Inflammatory macrophage treated with lipopolysaccharide for 1 hour (primary cell): ENCODE results near the gene PDE6G.
A peak's percentile ranks its signal among the peaks of the same experiment; 100 is the strongest.

ENCODE experiments used
- DNase-seq, 2 donors: peaks; one replicate each; pipeline ENCODE4 v3.0.0-alpha.2; 2020 to 2022

PDE6G gene

DNA sequence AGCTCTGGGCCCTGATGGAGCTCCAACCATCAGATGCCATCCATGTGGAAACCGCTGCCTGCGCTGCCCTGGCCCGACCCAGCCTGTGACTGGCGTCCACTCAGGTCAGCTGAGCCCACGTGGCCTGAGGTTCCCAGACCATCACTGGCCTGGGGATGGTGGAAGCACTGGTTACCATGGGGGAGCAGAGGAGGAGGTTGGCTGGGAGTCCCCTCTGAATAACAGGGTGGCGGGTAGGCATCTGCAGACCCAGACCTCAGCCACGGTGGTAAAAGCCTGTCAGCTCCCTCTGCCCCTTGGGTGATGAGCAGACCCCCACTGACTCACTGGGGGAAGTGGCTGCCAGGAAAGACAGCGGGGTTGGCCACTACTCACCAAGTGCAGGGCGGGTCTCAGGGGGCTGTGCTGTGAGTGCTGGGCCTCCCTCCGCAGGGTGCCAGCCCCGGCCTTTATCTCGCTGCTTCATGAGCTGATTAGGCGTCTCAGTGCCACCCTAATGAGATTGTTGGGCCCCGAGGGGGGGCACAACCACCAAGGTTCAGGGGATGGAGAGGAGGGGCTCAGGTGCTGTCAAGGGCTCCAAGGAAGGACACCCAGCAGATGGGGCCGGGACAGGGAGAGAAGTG is at the start of gene PDE6G:
Gene PDE6G (minus strand): TSS at position 425 of the 626 bp plus-strand sequence. CDS start 3,237 bp downstream, outside the sequence.
- no peak for DNase-seq

DNA sequence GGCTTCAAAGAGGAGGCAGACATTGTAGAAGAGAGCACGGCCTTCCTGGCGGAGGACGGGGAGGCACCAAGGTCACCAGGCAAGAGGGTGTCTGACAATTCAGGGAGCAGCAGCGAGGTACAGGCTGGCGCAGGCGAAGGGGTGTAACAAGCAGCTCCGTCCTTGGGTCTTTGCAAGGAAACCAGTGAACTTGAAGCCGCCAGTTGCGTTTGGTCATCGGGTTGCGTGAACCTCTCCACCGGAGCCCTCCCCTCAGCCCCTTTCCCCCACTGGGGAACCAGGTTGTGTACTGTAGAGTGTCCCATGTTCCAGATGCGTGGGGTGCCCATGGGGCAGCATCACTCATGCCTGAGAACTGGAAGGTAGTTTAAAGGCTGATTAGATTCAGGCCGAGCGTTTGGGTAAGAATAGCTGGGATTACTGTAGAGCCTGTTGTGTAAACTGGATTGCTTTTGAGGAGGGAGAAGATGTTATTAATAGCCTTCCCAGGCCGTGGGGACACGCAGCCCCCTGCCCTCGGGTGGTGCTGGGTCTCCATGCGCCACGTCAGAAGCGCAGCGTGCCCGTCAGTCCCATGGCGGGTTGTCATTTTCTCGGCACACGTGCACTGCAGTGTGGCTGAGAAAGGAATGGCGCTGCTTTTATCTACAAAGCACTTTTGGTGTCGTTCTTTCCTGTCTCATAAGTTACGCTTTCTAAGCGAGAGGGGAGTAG is 49.3 kb upstream of the PDE6G start:
- no peak for DNase-seq

DNA sequence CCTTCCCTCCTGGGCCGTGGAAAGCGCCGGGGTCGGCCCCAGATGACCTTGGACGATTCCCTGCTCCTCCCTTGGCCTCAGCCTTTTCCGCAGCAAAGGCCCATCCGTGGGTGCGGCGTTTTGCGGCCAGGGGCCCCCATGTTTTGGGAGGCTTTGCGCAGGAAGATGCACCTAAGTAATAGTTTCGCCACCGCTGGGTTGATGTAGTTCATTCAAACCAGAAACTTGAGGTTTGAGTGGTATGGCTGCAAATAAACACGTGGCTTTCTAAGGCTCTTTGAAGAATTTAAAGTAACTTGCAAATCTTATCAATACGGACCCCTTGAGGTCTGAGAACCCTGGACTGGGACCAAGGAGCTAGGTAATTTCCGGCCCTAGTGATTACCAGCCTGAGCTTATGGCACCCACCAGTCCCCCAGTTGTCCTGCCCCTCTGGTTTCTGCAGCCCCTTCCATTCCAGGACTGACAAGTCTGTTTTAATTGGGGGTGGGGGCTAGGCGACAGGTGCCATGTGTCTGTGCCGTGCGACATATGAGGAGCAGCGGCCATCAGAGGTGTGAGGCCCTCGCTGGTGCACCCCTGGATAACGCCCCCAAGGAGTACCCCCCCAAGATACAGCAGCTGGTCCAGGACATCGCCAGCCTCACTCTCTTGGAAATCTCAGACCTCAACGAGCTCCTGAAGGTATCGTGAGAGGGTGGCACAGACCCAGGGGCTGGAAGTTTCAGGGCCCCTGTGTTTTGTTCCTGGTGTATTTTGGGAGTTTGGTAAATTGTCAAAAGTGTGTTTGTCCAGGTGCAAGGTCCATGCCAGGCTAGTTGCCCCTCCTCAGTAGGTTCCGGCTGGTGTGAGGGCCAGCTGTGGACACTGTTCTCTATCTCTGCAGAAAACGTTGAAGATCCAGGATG is 47.7 kb upstream of the PDE6G start:
- no peak for DNase-seq

DNA sequence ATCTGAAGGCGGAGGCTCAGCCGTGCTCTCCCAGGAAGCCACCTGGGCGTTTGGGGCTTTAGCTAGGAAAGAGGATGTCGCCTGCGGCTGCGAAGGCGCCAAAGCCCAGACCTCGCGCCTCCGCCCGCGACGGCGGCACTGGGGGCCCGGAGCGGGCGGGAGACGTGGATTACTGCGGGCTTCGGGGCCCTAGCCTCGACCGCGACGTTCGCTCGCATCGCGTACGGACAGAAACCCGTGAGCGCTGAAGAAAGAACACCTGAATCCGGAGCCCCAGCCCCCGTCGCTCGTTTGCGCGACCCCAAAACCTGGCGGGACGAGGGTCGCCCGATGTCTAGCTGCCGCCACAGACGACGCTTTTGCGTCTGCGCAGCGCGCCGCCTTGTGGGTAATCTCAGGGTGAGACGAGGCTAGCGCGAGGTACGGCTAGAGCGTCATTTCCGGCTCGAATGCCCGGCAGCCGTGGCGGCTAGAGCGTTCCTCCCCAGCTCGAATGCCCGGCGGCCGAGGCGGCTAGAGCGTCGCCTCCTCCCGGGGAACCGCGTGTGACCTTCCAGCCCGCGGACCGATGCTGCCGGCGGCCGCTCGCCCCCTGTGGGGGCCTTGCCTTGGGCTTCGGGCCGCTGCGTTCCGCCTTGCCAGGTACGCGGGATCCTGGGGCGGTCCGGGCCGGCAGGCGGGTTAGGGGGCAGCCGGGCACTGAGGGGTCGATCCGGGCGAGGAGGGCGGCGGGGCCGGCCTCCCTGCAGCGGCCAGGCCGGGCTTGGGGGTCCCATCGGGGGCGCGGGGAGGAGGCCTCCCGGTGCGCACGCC is 46.8 kb upstream of the PDE6G start, which contains the start of gene MRPL12:
Gene MRPL12 (plus strand): TSS at position 434 of the 813 bp plus-strand sequence. CDS start 135 bp downstream, at position 569.
- DNase-seq = peak; percentile 84 to 95

DNA sequence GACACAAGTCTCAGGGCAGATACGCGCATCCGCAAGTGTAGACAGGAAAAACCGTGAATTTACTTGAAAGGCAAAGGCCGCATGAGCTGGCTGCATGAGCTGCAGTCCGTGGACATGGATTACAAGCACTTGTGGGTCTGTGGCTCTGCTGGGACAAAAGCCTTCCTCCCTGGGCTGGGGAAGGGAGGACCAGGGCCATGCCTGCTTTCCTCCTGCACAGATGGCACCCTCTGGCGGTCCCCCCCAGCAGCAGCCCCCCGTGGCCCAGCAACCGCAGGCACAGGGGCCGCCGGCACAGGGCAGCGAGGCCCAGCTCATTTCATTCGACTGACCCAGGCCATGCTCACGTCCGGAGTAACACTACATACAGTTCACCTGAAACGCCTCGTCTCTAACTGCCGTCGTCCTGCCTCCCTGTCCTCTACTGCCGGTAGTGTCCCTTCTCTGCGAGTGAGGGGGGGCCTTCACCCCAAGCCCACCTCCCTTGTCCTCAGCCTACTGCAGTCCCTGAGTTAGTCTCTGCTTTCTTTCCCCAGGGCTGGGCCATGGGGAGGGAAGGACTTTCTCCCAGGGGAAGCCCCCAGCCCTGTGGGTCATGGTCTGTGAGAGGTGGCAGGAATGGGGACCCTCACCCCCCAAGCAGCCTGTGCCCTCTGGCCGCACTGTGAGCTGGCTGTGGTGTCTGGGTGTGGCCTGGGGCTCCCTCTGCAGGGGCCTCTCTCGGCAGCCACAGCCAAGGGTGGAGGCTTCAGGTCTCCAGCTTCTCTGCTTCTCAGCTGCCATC is 45.1 kb upstream of the PDE6G start:
- no peak for DNase-seq

DNA sequence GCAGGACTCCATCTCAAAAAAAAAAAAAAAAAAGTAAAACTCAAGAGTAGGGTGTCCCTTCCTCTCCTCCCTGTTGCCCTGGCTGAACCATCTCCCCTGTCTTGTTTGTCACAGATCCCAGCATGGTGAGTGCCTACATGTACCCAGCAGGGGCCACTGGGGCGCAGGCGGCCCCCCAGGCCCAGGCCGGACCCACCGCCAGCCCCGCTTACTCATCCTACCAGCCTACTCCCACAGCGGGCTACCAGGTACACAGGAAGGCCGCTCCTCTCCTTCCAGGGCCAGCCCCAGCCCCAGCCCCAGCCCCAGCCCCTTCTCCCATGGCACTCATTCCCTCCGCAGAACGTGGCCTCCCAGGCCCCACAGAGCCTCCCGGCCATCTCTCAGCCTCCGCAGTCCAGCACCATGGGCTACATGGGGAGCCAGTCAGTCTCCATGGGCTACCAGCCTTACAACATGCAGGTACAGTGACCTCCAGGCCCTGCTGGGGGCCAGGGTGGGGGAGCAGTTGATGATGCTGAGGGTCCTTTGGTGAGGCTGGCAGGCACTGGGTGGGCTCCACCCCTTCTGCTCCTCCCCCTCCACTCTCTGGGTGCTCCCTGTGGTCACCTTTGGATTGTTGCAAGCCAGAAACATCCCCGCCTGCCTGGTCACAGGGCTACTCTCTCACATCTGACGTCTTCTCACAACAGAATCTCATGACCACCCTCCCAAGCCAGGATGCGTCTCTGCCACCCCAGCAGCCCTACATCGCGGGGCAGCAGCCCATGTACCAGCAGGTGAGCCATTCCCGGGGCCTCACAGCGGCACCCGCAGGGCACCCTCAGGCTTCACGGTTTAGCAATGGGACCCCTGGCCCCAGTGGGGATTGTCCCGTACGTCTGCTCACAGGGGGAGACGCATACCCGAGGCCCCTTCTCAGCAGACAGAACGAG is 44.3 kb upstream of the PDE6G start:
- DNase-seq = no peak

DNA sequence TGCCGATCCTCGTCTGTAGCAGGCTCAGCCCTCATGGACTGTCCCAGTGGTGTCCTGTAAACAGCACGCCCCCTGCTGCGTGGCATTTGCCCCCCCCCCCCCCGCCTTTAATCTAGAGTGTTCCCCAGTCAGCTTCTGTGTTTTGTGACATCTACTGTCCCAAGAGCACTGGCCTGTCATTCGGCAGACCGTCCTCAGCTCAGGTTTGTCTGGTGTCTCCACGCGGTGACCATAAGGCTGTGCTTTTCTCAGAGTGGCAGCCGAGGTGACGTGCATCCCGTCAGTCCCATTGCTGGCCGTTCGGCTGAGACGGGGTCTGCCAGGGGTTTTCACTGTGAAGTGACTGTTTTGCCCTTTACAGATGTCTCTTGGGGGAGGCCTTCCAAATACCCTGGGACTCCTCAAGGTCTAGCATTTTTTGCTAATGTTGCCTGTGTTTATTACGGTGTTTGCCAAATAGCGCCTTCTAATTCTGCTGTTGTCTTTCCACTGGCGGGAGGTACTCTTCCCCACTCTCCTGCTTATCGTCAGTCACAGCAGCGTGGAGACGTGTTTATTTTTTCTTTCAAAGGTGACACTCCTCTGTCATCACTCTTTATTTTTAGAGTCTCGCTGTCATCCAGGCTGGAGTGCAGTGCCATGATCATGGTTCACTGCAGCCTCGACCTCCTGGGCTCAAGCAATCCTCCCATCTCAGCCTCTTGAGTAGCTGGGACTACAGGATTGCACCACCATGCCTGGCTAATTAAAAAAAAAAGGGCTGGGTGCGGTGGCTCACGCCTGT is 41.1 kb upstream of the PDE6G start:
- DNase-seq = no peak

DNA sequence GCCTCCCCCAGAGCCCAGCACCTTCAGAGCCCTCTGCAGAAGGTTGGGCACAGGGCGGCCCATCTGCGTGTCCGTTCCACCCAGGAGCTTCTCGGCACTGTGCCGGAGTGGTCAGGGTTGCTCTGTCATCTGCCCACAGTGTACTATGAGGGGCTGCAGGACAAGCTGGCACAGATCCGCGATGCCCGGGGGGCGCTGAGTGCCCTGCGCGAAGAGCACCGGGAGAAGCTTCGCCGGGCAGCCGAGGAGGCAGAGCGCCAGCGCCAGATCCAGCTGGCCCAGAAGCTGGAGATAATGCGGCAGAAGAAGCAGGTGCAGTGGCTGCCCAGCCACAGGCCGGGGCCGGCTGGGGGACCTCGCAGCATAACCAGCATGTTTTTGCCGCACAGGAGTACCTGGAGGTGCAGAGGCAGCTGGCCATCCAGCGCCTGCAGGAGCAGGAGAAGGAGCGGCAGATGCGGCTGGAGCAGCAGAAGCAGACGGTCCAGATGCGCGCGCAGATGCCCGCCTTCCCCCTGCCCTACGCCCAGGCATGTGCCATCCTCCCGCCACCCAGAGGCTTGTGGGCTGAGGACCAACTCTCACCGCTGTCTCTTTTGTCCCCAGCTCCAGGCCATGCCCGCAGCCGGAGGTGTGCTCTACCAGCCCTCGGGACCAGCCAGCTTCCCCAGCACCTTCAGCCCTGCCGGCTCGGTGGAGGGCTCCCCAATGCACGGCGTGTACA is 40.0 kb upstream of the PDE6G start:
- no peak for DNase-seq

DNA sequence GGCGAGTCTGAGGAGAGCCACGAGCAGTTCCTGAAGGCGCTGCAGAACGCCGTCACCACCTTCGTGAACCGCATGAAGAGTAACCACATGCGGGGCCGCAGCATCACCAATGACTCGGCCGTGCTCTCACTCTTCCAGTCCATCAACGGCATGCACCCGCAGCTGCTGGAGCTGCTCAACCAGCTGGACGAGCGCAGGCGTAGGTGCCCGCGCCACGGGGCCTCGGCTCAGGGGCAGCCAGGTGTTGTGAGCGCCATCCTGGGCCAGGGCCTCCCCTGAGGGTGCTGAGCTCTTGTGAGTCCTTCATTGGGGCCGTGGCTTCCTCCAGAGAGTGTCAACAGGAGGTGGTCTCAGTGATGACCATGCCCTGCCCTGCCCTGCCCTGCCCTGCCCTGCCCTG is 39.5 kb upstream of the PDE6G start:
- DNase-seq = no peak

DNA sequence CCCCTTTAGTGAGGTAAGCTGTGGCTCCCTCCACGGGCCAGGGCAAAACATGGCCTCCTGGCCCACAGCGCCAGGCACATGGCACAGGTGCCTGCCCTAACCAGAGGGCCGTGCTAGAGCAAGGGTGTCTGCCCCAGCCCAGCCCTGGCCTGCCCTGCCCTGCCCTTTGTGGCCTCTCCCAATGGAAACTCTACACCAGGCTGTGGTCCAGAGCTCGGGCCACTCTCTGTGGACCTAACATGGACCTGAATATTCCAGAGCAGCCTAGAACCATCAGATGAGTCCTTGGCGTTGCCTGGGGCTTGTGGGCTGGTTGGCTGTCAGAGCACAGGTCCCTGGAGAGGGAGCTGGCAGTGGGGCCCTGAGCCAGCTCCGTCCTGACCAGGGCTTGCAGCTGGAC is 38.9 kb upstream of the PDE6G start:
- DNase-seq = no peak

DNA sequence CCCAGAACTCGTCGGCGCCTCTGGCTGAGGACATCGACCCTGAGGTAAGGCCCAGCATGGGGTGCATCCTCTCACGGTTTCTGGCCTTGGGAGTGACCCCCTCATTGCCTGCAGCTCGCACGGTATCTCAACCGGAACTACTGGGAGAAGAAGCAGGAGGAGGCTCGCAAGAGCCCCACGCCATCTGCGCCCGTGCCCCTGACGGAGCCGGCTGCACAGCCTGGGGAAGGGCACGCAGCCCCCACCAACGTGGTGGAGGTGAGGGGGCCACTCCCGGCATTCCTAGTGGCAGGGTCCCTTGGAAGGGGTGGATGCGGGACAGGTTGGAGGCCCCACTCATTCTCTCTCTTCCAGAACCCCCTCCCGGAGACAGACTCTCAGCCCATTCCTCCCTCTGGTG is 38.5 kb upstream of the PDE6G start:
- no peak for DNase-seq

DNA sequence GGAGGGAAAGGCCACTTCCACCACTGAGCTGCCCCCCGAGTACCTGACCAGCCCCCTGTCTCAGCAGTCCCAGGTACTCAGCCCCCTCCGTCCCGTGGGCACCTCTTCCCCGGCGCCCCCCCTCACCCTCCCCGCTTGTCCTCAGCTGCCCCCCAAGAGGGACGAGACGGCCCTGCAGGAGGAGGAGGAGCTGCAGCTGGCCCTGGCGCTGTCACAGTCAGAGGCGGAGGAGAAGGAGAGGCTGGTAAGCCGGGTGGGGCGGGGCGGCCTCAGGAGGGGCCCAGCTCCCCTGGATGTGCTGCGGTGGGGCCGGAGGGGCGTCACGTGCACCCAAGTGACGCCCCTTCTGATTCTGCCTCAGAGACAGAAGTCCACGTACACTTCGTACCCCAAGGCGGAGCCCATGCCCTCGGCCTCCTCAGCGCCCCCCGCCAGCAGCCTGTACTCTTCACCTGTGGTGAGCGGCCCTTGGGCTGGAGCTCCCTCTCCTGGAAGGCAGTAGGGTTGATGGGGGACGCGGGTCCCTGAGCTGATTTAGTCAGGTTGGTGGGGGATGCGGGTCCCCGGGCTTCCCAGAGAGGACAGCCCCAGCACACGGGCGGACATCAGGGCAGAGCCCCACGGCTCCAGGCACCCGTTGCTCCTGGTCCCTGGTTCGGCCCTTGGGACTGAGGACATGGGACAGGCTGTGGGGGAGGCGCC is 37.3 kb upstream of the PDE6G start:
- no peak for DNase-seq

DNA sequence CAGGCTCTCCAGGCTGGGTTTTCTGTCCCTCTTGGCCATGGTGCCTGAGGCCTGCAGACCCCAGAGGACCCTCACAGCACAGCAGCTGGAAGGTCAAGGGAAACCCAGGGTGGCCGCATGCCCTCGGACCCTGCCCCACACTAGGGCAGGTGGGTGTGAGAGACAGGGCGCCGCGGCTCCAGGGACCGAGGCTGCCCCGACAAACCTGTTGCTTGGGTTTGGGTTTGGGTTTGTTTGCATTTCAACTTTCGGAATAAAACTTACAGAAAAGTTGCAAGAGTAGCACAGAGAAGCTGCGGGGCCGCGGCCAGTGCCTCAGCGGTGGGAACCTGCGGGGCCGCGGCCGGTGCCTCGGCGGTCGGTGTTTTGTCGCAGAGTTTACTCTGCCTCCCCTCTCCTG is 35.3 kb upstream of the PDE6G start:
- DNase-seq = no peak

DNA sequence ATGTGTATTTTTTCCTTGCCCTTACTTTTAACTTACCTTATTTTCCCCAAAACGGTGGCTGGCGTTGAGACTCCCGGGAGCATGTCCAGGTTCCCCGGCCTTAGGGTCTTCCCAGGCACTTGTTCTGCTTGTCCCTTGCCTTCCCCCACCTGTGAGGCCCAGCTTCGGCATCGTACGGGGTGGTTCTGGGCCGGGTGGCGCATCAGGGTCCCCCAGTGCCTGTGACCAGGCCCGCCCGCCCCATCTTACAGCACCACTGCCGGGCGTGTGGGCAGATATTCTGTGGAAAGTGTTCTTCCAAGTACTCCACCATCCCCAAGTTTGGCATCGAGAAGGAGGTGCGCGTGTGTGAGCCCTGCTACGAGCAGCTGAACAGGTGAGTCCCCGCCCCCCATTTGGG is 34.9 kb upstream of the PDE6G start:
- DNase-seq = no peak

DNA sequence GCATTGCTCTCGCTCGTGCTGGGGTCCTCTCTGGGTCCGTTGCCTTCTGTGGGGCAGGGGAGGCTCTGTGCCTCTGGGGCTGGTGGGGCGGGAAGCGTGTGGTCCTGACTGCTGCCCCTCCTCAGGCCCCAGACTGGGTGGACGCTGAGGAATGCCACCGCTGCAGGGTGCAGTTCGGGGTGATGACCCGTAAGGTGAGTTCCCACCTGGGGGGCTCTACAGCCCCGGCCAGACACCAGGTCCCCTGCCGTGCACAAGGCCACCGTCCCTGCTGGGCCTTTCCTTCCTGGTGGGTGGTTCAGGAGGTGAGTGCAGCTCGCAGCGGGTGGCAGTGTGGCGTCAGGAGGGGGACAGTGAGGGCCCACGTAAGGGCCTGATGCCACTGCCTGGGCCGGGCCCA is 34.2 kb upstream of the PDE6G start:
- DNase-seq = no peak

DNA sequence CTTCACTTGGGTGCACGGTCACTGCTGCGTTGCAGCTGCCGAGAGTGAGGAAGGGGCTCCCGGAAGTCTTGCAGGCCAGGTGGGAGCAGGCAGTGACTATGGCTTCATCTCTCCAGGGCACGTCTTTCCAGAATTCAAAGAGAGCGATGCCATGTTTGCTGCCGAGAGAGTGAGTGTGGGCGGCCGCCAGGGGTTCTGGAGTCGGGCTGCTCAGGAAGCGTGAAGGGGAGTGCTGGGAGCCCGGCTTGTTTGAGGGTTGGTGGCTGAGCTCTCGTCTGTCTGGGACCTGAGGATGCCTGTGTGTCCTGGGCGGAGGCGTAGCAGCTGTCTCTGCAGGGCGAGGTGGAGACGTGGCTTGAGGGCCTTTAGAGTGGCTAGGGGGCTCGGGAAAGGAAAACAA is 33.7 kb upstream of the PDE6G start:
- no peak for DNase-seq

DNA sequence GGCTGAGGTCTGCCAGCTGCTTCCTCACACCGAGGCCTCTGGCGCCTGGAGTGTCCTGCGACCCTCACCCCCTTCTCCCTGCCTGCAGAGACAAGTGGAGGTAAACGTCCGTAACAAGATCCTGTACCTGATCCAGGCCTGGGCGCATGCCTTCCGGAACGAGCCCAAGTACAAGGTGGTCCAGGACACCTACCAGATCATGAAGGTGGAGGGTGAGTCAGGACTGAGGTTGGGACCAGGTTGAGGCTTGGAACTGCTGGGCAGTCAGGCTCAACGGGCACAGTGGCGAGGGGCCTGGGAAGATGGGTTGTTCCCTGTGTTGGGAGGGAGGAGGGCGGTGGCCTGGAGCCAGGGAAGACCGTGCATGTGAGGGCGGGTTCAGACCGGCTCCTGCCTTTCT is 32.3 kb upstream of the PDE6G start:
- no peak for DNase-seq

DNA sequence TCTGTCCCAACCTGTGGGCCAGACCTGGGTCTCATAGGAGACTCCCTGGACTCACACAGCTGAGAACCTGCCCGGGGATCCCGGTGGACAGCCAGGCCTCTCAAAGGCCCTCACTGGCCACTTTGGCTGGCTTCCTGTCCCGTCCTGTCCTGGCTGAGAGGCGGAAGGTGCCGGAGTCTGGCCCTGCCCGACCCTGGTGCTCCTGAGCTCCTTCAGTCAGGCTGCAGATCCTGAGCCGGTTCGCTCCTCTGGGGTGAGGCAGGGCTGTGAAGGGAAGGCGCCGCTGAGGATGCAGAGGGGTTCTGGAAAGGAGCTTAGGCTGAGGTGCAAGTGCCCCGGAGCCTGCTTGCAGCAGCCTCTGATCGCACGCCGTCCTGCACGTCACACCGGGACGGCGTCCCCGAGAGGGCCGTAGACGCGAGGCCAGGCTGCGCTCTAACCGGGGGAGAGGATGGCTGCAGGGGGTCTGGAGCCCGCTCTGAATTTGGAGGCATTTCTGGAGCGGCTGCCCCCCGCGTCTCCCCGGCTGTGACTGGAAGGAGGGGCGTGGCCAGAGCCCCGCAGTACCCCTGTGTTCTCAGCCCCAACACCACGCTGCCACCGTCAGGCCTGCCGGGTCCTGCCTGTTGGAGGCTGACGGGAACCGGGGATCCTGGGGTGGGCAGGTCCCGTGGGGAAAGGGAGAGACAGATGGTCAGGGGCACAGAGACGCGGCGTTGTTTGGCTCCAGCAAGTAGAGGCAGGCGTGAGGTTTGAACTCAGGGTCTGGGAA is 31.6 kb upstream of the PDE6G start:
- DNase-seq = no peak
